Astrocyte (in vitro differentiated cells and primary cell): ENCODE measurements around the gene RHO.

Experiments
- EZH2 ChIP-seq: IDR thresholded peaks from 2 replicates; pipeline ENCODE4 v1.6.1; 2012; ENCODE audit warnings: mild to moderate bottlenecking, low read length, inconsistent platforms; ENCODE audit not compliant: insufficient read depth
- TF ChIP-seq, protein P1 (sequence below): IDR thresholded peaks from 2 replicates; pipeline ENCODE4 v1.5.1; 2011; ENCODE audit warnings: low read depth, mild to moderate bottlenecking, inconsistent platforms, low read length, moderate library complexity; ENCODE audit not compliant: insufficient read depth

DNA sequence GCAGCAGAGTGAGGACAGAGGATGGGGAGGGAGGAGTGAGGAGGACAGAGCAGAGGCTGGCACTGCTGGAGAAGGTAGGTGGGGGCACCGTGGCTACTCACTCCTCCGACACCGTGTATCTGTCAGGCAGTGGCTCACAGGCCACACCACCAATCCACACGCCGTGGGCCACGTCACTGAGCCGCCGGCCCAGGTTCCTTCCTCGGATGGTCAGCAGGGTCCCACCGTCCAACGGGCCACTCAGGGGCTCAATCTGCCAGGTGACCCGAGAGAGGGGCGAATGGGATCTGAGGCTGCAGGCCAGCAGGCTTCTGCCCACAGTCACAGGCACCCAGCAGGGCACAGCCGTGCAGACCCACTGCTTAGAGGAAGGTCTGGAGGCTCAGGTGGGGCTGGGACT, 45.1 kb downstream of the RHO start:
- TF ChIP-seq, protein P1, sequence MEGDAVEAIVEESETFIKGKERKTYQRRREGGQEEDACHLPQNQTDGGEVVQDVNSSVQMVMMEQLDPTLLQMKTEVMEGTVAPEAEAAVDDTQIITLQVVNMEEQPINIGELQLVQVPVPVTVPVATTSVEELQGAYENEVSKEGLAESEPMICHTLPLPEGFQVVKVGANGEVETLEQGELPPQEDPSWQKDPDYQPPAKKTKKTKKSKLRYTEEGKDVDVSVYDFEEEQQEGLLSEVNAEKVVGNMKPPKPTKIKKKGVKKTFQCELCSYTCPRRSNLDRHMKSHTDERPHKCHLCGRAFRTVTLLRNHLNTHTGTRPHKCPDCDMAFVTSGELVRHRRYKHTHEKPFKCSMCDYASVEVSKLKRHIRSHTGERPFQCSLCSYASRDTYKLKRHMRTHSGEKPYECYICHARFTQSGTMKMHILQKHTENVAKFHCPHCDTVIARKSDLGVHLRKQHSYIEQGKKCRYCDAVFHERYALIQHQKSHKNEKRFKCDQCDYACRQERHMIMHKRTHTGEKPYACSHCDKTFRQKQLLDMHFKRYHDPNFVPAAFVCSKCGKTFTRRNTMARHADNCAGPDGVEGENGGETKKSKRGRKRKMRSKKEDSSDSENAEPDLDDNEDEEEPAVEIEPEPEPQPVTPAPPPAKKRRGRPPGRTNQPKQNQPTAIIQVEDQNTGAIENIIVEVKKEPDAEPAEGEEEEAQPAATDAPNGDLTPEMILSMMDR, result no peak
- no peak for TF ChIP-seq EZH2
